H9 (cell line): ENCODE data around the gene ZNF354C. TPM values are rescaled to one million over a fixed set of nuclear protein-coding genes. Genes with fewer than 3 reads are reported as not detected.

ENCODE experiments used
- DNase-seq: peaks from one replicate; pipeline ENCODE4 v3.0.0-alpha.2; 2017
- H2AFZ ChIP-seq: one replicate; pipeline ENCODE4 v1.6.1; 2013; ENCODE audit warnings: mild to moderate bottlenecking, low read length, control low read depth, moderate library complexity
- H2AK5ac ChIP-seq: 2 replicates; pipeline ENCODE4 v1.6.1; 2013; ENCODE audit warnings: low read length, control low read depth, mixed read lengths; ENCODE audit not compliant: insufficient read length
- H2BK120ac ChIP-seq: one replicate; pipeline ENCODE4 v1.6.1; 2013; ENCODE audit warnings: low read depth, mild to moderate bottlenecking, low read length, control low read depth, inconsistent platforms; ENCODE audit not compliant: poor library complexity, severe bottlenecking
- H2BK12ac ChIP-seq: 2 replicates; pipeline ENCODE4 v1.6.1; 2013; ENCODE audit warnings: low read length, control low read depth, mixed read lengths, low read depth; ENCODE audit not compliant: insufficient read length
- H2BK15ac ChIP-seq: 2 replicates; pipeline ENCODE4 v1.6.1; 2013; ENCODE audit warnings: low read depth, low read length, control low read depth
- H2BK20ac ChIP-seq: one replicate; pipeline ENCODE4 v1.6.1; 2013; ENCODE audit warnings: low read depth, mild to moderate bottlenecking, low read length, control low read depth, inconsistent platforms; ENCODE audit not compliant: poor library complexity, severe bottlenecking
- H2BK5ac ChIP-seq: 2 replicates; pipeline ENCODE4 v1.6.1; 2013; ENCODE audit warnings: low read length, control low read depth, mixed read lengths; ENCODE audit not compliant: insufficient read length
- H3K14ac ChIP-seq: 2 replicates; pipeline ENCODE4 v1.6.1; 2013; ENCODE audit warnings: low read length, control low read depth; ENCODE audit not compliant: insufficient read depth
- H3K18ac ChIP-seq: 2 replicates; pipeline ENCODE4 v1.6.1; 2013; ENCODE audit warnings: low read depth, mild to moderate bottlenecking, mixed read lengths, low read length, control low read depth; ENCODE audit not compliant: insufficient read length
- H3K23ac ChIP-seq: 2 replicates; pipeline ENCODE4 v1.6.1; 2013; ENCODE audit warnings: low read length, control low read depth, mixed read lengths, low read depth; ENCODE audit not compliant: insufficient read length
- H3K23me2 ChIP-seq: 2 replicates; pipeline ENCODE4 v1.6.1; 2013; ENCODE audit warnings: low read depth, mild to moderate bottlenecking, mixed read lengths, low read length, control low read depth; ENCODE audit not compliant: insufficient read length, poor library complexity, severe bottlenecking
- H3K27ac ChIP-seq: 2 replicates; pipeline ENCODE4 v1.5.1; 2013; ENCODE audit warnings: low read length, control low read depth, mixed read lengths, low read depth; ENCODE audit not compliant: insufficient read length
- H3K27me3 ChIP-seq: 2 replicates; pipeline ENCODE4 v1.6.1; 2013; ENCODE audit warnings: low read length, control low read depth, inconsistent platforms; ENCODE audit not compliant: insufficient read depth
- H3K4ac ChIP-seq: 2 replicates; pipeline ENCODE4 v1.6.1; 2013; ENCODE audit warnings: low read depth, mild to moderate bottlenecking, control low read depth, inconsistent platforms, low read length, moderate library complexity
- H3K4me1 ChIP-seq: 2 replicates; pipeline ENCODE4 v1.6.1; 2013; ENCODE audit warnings: low read length, control low read depth, inconsistent platforms; ENCODE audit not compliant: insufficient read depth
- H3K4me2 ChIP-seq: 2 replicates; pipeline ENCODE4 v1.6.1; 2013; ENCODE audit warnings: low read length, control low read depth, mixed read lengths; ENCODE audit not compliant: insufficient read length, insufficient read depth
- H3K56ac ChIP-seq: 2 replicates; pipeline ENCODE4 v1.6.1; 2013; ENCODE audit warnings: low read depth, mild to moderate bottlenecking, mixed read lengths, low read length, control low read depth; ENCODE audit not compliant: insufficient read length
- H3K79me1 ChIP-seq: 2 replicates; pipeline ENCODE4 v1.6.1; 2013; ENCODE audit warnings: low read depth, mild to moderate bottlenecking, moderate library complexity, low read length, control low read depth, inconsistent platforms; ENCODE audit not compliant: insufficient read depth, poor library complexity, severe bottlenecking
- H3K79me2 ChIP-seq: 2 replicates; pipeline ENCODE4 v1.6.1; 2013; ENCODE audit warnings: low read length, control low read depth, inconsistent platforms; ENCODE audit not compliant: insufficient read depth
- H3K9ac ChIP-seq: 2 replicates; pipeline ENCODE4 v1.6.1; 2013; ENCODE audit warnings: low read length, control low read depth, mixed read lengths; ENCODE audit not compliant: insufficient read length; ENCODE audit errors: extremely low read depth
- H3K9me3 ChIP-seq: one replicate; pipeline ENCODE4 v1.6.1; 2013; ENCODE audit warnings: low read depth, low read length, inconsistent platforms; ENCODE audit not compliant: control insufficient read depth
- H3T11ph ChIP-seq: one replicate; pipeline ENCODE4 v1.6.1; 2013; ENCODE audit warnings: mild to moderate bottlenecking, low read length, control low read depth, inconsistent platforms
- H4K20me1 ChIP-seq: one replicate; pipeline ENCODE4 v1.6.1; 2013; ENCODE audit not compliant: control insufficient read depth, insufficient read length, insufficient read depth
- H4K5ac ChIP-seq: 2 replicates; pipeline ENCODE4 v1.6.1; 2013; ENCODE audit warnings: low read depth, mild to moderate bottlenecking, mixed read lengths, low read length, control low read depth; ENCODE audit not compliant: insufficient read length
- H4K8ac ChIP-seq: replicated peaks from 2 replicates; pipeline ENCODE4 v1.6.1; 2013; ENCODE audit warnings: low read length, control low read depth, mixed read lengths, low read depth; ENCODE audit not compliant: insufficient read length
- H4K91ac ChIP-seq: 2 replicates; pipeline ENCODE4 v1.6.1; 2013; ENCODE audit warnings: low read depth, mild to moderate bottlenecking, moderate library complexity, mixed read lengths, low read length, control low read depth; ENCODE audit not compliant: insufficient read length
- H3K27ac Mint-ChIP-seq, 3 experiments: 2 replicates in 2 of 3; 3 replicates in 1 of 3; pipeline ENCODE4 v1.8.0; 2020 to 2021; ENCODE audit warnings: mixed read lengths in 3 of 3, mild to moderate bottlenecking in 1 of 3, moderate library complexity in 1 of 3
- H3K27me3 Mint-ChIP-seq: 2 replicates; pipeline ENCODE4 v1.8.0; 2021; ENCODE audit warnings: low read depth, mild to moderate bottlenecking, moderate library complexity, mixed read lengths
- H3K36me3 Mint-ChIP-seq, 3 experiments: 2 replicates in 2 of 3; 3 replicates in 1 of 3; pipeline ENCODE4 v1.8.0; 2020 to 2021; ENCODE audit warnings: low read depth in 3 of 3, mixed read lengths in 3 of 3; ENCODE audit not compliant: insufficient read depth in 1 of 3
- H3K4me1 Mint-ChIP-seq, 2 experiments: 2 replicates each; pipeline ENCODE4 v1.8.0; 2020; ENCODE audit warnings: mixed read lengths in 2 of 2
- H3K4me3 Mint-ChIP-seq, 2 experiments: 2 replicates in 1 of 2; 3 replicates in 1 of 2; pipeline ENCODE4 v1.8.0; 2020 to 2021; ENCODE audit warnings: mild to moderate bottlenecking in 2 of 2, mixed read lengths in 2 of 2, moderate library complexity in 1 of 2
- H3K9me3 Mint-ChIP-seq, 2 experiments: 2 replicates in 1 of 2; 3 replicates in 1 of 2; pipeline ENCODE4 v1.8.0; 2020; ENCODE audit warnings: mild to moderate bottlenecking in 2 of 2, mixed read lengths in 2 of 2, moderate library complexity in 1 of 2
- CTCF ChIP-seq: fragments of 200-600 bp; sonication (generic); conservative IDR thresholded peaks from 3 replicates; pipeline ENCODE4 v1.8.0; 2021; ENCODE audit warnings: antibody characterized with exemption, mild to moderate bottlenecking
- WGBS: extraction: QIAGEN DNeasy Blood & Tissue Kit; methylation state at CpG from one replicate; pipeline ENCODE4 v1.1.7; 2013; ENCODE audit warnings: missing lambda C conversion rate, low lambda C conversion rate, mixed read lengths; ENCODE audit not compliant: insufficient read length; ENCODE audit errors: extremely low coverage; 5-methylcytosine and 5-hydroxymethylcytosine counted together
- total RNA-seq: library from RNA; stranded (reverse); gene quantifications from 2 replicates; pipeline ENCODE4 v1.2.1, GENCODE V29; 2021

The ZNF354C gene
- total RNA-seq, 1 experiment from 2014 or later = 5.4 TPM

- Histone ChIP-seq H3K23me2 (no peaks in the 10 kb centered on the region), H3K4me1 (no peaks in the 10 kb centered on the region), H3K27me3 (no peaks in the 10 kb centered on the region), H3K23ac (no peak overlapping the region), H3K79me1 (no peaks in the 10 kb centered on the region), H3K27ac (no peak overlapping the region), H4K8ac (no peak overlapping the region), H3K56ac (no peak overlapping the region), H2AFZ (no peak overlapping the region), H3K9me3 (peaks cover 24% of the 10 kb centered on the region), H2BK20ac (no peak overlapping the region), H3K79me2 (no peaks in the 10 kb centered on the region), H3K4ac (no peak overlapping the region), H3K9ac (no peak overlapping the region), H4K20me1 (no peaks in the 10 kb centered on the region), H2BK15ac (no peak overlapping the region), H3K14ac (no peak overlapping the region), H2BK120ac (no peak overlapping the region), H3K4me2 (no peak overlapping the region), H2AK5ac (no peak overlapping the region), H3K18ac (no peak overlapping the region), H2BK5ac (no peak overlapping the region), H4K5ac (no peak overlapping the region), H2BK12ac (no peak overlapping the region), H4K91ac (no peak overlapping the region), H3T11ph (no peak overlapping the region)
- no peaks in the 10 kb centered on the region for H3K4me1 Mint-ChIP-seq
- H3K36me3 Mint-ChIP-seq = peaks cover 0 to 20% (median 13%) of the 10 kb centered on the region in 3 experiments; a peak in 5 of 7 replicates
- H3K27me3 Mint-ChIP-seq = peaks cover 24% of the 10 kb centered on the region
- H3K27ac Mint-ChIP-seq = no peak overlapping the region
- H3K9me3 Mint-ChIP-seq = peaks cover 88 to 91% of the 10 kb centered on the region in 2 experiments
- TF ChIP-seq CTCF = no peak
- no peak overlapping the region for H3K4me3 Mint-ChIP-seq
- no CpG with 5 or more reads among the region's 12 CpGs for WGBS
- DNase-seq = no peak
Observed at GRCh38 chr5:179112469-179113142, 52.4 kb downstream of the ZNF354C start.
